NCI-H82 treated with DMSO at 0.1 percent for 48 hours (cell line): ENCODE results near the gene SLC29A4.
A peak's percentile ranks its signal among the peaks of the same experiment; 100 is the strongest.
"Not testable (repeated sequence)": the region's sequence is repeated elsewhere in the genome, so short reads cannot be mapped to it uniquely, and the experiment has no call there.

ENCODE experiments used
- DNase-seq: peaks from one replicate; lab custom pipeline; 2025; ENCODE audit not compliant: unreplicated experiment; lab: John Stamatoyannopoulos, UW

SLC29A4 gene

DNA sequence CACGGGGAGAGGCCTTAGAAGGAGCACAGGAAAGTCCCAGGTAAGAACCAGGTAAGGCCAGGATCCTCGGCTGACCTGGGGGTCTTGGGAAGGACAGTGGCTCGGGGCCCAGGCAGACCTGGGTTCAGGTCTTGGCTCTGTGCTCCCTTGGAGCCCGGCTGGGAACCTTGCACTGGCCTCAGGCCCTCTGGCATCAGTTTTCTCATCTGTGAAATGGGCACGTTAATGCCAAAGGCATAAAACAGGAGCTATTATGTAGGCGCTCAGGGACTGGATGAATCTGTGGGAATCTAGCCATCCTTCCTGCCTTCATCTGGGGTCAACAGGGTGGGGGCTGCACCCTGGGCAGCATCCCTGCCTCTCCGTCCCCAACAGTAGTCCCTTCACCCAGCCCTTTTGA lies 8.3 kb upstream of the SLC29A4 start:
- no peak for DNase-seq

DNA sequence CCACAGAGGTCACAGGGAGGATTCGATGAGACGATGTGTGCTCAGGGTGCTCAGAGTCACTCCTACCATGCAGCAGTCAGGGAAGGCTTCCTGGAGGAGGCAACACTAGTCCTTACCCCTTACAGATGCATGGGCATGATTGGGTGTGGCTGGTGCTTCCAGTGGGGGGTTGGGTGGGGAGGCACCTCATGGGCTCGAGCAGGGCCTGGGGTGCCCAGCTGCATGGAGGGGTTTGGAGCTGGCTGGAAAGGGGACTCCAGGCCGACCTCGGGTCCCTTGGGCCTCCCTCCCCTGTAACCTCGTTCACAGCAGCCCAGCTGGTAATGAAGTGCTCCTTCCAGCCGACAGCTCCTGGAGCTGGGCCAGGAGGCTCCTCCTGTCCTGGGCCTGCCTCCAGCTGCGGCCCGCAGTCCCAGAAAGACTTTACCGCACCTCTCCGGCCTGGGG lies 7.7 kb upstream of the SLC29A4 start:
- DNase-seq, result not testable (repeated sequence)

DNA sequence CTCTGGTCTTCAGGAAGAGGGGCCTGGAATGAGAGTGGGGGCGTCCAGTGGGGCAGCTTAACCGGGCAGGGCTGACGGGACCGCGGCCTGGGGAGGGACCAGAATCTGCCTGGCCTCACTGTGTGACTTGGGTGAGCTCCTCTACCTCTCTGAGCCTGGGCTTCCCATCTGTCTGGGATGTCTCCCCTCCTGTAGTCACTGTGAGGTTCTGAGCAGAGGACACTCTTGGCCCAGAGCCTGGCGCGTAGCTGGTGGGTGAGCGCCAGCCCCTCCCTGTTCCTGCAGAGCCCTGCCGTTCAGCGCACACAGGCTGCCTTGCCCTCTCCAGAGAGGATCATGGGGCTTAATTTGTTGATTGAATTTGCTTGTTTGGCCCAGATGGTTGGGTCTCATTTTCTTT lies 7.2 kb upstream of the SLC29A4 start:
- DNase-seq, result not testable (repeated sequence)

DNA sequence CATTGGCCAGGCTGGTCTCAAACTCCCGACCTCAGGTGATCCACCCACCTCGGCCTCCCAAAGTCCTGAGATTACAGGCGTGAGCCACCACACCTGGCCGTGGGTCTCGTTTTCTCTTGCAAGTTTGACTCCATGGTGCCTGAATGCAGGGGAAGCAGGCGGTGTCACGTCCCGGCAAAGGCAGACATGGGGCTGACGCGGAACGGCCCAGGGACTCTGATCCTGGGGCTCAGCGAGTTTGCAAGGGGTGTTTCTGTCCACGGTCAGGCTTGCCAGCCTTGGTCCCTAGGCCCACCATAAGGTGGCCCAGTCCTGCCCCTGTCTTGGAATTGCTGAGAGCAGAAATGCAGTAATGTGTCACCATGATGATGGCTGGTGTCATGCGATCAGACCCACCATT lies 6.6 kb upstream of the SLC29A4 start:
- DNase-seq, result not testable (repeated sequence)

DNA sequence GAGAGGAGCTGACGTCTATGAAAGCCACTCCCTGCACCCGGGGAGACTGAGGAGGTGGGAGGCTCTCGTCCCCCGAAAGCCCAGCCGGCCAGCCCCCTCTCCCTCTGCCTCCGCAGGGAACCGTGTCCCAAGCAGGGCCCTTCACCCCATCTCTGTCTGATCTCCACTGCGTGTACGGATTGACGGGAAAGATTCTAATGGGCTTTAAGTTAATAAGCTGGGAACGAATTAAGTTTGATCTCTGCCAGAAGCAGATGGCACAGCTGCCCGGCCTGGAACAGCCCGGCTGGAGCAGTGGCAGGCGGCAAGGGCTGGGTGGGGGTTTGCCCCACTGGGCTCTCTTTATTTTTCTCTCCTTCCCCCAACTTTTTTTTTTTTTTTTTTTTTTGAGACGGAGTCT lies 6.1 kb upstream of the SLC29A4 start:
- DNase-seq, result peak; percentile 97

DNA sequence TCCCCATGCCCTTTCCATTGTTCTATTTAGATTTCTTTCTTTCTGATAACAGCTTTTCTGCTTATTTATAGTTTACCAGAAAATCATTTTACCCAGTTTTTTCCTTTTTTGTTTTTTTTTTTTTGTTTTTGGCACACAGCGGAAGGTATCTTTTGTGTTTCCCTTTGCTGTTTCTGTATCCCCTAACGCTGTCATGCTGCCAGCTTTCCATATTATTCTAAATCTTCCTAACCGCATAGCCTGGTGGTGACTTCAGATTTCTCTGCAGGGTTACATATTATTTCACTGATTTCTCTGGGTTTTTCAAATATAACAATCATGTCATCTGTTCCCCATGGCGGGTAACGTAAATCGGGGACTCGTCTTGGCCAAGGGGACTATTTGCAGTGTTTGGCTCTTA lies 4.0 kb upstream of the SLC29A4 start:
- no peak for DNase-seq

DNA sequence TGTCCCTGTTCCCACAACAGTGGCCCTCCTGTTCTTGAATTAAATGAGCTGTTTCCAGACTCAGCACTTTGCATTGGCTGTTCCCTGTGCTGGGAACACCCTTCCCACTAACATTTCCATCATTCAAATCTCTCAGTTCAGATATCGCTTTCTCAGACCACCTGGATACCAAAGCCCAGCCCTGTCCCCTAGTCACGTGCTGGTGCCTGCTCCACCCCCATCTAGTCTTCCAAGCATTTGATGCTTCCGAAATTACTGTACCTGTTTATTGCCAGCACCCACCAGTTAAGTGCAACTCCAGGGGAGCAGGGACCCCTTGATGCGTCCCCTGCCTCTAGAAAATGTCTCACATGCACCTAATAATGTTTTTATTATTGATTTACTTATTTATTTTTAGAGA lies 3.0 kb upstream of the SLC29A4 start:
- no peak for DNase-seq

DNA sequence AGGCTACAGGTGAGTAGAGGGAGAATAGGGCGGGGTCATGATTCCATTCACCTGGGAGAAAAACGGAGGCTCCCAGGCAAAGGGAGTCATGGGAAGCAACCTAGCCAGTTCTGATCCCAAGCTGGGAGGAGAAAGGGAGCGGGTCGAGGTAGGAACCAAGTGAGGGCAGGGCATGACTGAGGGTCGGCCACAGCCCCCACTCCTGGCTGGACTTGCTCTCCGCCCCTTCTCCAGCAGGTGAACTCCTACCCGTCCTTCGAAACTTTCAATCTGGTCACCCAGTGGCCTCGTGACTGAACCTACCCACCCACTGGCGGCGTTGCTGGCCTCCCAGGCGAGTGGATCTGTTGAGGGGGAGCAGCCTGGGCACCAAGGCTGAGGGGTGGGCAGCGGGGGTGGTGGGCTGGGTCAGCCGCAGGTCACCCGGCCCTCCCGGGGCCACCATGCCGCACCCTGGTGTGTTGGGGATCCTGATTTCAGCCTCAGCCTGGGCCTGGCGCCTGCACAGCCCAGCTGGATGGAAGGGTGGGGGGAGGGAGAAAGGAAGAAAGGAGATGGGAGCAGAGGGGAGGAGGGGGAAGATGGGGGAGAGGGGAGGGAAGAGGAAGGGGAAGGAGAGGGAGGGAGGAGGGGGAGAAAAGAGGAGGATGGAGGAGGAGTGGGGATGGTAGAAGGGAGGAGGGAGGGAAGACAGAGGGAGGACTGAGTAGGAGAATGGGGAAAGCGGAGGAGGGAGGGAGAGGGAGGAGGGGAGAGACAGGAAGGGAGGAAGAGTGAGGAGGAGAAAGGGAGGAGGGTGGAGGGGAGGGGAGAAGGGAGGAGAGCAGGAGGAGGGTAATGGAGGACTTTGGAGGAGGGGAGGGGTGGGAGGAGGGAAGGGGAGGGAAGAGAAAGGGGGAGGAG lies 894 bp upstream of the SLC29A4 start:
- not testable (repeated sequence) for DNase-seq

DNA sequence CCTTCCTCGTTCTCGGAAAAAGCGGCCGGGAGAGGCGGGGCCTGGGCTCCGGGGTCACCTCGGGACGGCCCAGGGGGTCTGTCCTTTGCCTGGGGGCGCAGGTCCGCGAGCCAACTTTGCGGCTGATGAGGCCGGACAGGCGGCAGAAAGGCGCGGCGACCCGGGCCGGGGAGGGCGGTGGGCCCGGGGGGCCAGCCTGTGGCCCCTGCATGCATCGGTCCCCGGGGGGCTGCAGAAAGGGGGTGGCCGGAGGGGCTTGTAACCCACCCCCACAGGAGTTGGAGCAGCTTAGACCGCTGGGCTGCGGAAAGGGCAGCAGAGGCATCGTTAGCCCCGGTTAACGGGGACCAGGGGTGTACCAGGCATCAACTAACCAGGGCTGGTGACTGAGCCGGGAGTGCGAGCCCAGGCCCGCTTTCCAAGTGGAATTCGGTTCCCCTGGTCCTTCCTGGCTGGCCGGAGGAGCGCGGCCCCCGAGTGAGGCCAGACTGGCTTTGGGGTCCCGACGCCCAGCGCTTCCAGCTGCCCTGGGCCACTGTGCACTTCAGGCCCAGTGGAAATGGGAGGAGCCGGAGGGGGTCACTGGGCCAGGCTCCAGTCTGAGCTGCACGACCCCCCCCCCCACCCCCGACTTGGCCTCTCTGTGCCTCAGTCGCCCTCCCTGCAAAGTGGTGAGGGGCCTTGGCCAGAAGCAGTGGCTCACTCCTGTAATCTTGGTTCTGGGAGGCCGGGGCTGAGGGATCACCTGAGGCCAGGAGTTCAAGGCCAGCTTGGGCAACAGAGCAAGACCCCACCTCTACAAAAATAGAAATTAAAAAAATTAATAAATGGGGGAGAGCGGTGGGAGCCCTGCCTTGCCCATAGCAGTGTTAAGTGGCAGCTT lies 919 bp downstream of the SLC29A4 start:
- DNase-seq, result no peak

DNA sequence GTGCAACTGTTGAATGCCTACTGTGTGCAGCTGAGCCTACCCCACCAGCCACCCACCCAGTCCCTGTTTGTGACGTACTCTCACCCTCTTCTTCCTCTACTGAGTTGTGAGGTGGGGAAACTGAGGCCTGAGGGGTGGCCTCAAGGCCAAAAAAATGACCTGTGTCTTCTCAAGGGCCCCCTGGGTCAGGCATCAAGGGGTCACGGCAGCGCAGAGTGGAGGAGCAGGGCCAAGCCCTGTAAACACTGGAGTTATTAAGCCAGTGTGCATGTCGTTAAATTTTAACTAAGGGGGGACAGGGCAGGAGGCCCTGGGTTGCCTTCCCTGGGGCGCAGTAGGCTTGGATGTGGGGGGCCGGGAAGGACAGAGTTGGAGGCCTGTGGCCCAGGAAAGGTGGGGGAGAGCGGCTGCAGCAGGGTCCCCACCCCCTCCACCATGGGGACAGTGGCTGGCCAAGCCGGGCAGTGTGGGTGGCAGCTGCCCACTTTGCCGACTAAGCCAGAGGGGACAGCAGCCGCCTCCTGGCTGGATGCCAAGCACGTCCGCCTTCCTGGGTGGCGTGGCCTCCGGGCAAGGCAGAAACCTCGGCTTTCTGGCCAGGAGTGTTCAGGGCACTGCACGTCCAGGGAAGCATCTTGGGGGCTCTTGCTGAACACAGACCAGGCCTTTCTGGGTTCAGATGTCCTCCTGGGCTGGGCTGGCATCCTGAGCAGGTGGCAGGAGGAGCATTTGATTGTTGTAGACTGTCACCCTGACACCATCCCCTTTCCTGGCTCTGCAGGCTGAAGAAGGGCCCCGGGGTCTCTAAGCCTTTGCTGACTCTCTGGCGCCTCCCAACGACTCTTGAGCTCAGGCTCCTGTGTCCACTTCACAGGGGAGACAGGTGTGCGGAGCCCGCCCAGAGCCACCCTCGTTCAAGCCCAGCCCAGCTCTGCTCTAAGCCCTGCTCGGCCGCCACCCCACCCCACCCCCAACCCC lies 1.9 kb downstream of the SLC29A4 start:
- peak; percentile 84 for DNase-seq

DNA sequence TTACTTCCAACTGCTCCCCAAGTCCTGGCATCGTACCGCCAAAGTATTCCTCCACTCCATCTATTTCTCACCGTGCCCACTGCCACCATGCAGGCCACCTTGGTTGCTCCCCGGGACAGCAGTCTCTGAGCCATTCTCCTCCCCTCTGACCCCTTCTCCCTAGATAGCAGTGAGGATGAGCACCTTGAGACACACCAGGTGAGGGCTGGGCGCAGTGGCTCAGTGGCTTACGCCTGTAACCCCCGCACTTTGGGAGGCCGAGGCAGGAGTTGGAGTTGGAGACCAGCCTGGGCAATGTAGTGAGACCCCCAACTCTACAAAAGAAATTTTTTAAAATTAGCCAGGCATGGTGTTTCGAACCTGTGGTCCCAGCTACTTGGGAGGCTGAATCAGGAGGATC lies 4.2 kb downstream of the SLC29A4 start:
- no peak for DNase-seq

DNA sequence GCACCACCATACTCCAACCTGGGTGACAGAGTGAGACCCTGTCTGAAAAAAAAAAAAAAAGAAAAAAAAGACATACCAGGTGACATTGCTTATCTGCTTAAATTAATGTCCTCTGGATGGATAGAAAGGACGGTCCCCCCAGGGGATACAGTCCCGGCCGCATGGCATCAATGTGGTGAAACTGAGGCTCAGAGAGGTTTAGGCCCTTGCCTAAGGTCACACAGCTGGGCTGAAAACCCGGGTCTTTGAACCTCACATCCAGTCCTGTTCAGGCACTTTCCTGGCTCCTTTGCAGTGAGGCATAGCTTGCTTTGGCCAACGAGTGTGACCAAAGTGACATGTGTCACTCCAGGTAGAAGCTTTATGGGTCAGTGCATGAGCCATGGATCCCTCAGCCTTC lies 4.6 kb downstream of the SLC29A4 start:
- DNase-seq, result not testable (repeated sequence)

DNA sequence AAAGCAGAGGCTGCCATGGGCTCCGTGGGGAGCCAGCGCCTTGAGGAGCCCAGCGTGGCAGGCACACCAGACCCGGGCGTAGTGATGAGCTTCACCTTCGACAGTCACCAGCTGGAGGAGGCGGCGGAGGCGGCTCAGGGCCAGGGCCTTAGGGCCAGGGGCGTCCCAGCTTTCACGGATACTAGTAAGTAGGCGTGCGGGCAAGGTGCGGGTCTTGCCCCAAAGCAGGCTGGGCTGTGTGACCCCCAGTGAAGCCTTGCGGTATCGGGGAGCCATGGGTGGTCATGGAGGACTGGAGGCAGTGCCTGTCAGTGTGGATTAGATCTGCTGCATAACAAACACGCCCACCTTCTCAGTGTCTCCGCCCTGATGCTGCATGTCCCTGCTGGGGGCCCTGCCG lies 5.1 kb downstream of the SLC29A4 start:
- no peak for DNase-seq

DNA sequence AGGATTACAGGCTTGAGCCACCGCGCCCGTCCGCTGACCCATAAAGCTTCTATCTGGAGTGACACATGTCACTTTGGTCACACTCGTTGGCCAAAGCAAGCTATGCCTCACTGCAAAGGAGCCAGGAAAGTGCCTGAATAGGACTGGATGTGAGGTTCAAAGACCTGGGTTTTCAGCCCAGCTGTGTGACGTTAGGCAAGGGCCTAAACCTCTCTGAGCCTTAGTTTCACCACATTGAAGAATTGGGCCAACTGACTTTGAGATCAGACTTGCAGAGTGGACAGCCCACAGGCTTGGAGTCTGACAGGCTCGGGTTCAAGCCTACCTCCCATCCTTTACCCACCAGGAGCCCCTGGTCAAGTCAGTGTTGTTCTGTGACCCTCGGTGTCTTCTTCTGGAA lies 5.8 kb downstream of the SLC29A4 start:
- DNase-seq, result not testable (repeated sequence)

DNA sequence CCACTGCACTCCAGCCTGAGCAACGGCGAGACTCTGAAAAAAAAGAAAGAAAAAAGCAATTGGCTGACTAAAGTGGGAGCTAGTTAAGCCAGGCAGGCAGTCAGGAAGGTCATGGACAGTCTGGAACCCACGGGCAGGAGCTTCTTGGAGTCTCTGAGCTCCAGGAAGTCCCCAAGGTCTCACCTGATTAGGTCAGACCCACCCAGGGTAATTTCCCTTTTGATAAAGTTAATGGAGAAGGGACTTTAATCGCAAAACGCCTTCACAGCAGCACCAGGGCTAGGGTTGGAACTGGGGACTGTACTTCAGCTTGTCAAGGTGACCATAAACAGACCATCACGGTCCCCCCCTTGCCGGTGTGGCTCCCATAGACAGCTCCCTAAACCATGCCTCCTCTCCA lies 6.6 kb downstream of the SLC29A4 start:
- no peak for DNase-seq

DNA sequence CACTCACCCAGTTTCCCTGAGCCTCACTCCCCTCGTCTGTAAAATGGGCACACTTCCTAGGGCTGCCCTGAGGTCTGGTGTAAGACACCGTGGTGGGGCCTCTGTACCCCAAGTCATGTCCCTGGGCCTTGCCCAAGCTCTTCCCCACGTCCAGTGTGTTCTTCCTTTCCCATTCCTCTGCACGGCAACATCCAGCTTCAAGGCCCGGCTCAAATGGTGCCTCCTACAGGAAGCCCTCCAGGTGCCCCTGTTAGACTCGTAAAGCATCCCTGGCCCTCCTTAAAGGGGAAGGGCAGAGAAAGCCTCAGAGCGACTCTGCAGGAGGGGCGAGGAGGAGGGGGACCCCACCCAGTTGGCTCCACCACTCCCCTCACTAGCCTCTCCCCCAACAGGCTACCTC lies 8.6 kb downstream of the SLC29A4 start:
- no peak for DNase-seq

DNA sequence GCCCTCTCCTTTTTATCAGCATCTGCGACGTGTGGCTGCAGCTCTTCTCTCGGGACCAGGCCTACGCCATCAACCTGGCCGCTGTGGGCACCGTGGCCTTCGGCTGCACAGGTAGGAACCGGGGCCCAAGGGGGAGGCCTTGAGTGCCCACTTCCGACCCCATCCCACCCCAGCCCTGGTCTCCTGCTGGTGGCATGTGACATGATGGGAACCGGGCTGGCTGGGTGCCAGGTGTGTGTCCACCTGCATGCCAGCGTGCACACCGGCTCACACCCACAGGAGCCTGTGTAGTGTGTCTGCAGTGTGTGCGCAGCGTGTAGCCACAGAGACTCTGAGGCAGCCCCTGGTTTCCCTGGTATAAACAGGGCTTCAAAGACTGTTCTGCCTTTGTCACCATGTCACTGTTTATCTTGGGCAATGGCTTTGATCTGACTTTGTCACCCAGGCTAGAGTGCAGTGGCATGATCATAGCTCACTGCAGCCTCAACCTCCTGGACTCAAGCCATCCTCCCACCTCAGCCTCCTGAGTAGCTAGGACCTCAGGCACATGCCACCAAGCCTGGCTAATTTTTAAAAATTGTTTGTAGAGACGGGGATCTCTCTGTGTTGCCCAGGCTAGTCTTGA lies 9.1 kb downstream of the SLC29A4 start:
- DNase-seq, result not testable (repeated sequence)

DNA sequence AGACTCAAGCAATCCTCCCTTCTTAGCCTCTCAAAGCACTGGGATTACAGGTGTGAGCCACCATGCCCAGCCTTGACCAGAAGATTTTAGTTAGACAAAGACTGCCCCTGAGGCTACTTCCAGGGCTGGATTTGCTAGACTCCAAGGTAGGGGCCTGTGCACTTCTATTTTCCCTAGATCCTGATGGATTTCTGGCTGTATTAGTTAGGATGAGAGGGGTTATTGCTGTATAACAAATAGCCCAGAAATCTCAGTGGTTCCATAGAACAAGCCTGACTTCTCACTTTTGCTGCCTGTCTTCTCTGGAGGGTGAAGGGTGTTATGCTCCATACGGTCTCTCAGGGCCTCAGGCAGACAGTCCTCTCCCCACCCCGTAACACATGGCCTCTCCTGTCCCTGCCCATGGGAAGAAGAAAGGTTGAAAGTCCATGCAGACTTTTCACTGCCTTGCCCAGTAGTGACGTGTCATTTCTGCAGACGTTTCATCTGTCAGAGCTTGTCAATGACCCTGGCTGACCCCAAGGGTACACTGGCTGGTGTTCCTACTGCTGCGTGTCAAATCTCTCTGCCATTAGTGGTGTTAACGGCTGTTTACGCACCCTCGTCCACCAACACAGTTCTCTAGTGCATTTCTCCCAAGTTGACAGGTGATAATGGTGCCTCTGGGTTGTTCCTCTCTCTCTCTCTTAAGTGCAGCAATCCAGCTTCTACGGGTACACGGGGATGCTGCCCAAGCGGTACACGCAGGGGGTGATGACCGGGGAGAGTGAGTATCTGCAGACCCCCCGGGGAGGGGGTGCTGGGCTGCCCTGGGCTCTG lies 11.6 kb downstream of the SLC29A4 start:
- DNase-seq, result no peak
